NCI-H69 (cell line): ENCODE results near the gene SLC38A10.

Experiments used
- DNase-seq: peaks from one replicate; lab custom pipeline; 2025; lab: John Stamatoyannopoulos, UW

The SLC38A10 gene

DNA sequence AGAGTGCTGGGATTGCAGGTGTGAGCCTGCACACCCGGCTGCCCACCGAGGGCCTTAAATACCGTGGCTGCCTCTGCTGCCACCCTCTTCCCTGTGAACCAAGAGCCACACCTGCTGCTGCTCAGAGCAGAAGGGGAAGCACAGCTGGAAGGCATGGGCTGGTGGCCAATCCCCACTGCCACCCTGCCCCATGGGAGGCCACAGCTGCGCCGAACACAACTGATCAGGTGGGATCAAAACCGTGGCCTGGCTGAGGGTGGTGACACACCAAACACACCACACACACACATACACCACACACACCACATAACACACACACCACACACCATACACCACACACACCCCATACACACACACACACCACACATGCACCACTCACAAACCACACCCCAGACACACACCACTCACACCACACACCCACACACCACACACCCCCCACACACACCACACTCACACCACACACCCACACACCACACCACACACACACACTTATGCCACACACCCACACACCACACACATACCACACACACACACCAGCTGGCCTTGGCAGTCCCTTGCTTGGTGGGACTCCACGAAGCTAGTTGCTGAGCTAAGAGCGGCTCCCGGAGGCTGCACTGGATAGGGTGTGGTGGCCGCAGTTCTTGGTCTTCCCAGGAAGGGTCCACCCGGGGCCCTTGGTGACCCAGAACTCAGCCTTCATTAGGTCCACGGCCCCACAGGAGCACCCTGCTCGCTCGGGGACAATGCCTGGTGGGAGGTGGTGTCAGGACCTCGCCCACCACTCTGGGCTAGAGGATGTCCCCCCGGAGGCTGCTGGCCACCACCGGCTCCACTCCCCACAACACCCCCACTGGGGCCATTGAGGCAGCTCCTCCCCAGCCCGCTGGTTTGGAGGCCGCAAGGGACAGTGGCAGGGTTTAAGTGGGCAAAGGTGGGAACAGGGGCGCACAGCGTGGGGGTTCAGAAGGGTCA, 87.2 kb downstream of the SLC38A10 start:
- peak; percentile 64 for DNase-seq

- no peak for DNase-seq
Observed at GRCh38 chr17:81206657-81207056, 88.5 kb downstream of the SLC38A10 start.

DNA sequence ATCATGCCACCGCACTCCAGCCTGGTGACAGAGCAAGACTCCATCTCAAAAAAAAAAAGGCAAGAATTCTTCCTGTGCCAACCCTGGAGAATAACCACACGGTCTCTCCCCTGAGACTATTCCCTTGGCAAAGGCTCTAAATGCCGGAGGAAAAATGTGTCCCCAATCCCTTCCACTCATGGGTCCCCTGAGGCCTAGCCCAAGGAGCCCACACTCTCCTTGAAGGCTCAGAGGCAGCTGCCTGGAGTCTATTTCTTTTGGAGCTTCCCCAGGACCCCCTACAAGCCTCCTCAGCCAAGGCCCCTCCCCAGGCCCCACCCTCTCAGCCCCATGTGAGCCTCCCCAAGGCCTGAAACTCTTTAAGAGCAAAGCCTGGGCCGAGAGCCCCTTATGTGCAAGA, 88.9 kb downstream of the SLC38A10 start:
- no peak for DNase-seq

- no peak for DNase-seq
Observed at GRCh38 chr17:81204578-81204977, 90.5 kb downstream of the SLC38A10 start.

DNA sequence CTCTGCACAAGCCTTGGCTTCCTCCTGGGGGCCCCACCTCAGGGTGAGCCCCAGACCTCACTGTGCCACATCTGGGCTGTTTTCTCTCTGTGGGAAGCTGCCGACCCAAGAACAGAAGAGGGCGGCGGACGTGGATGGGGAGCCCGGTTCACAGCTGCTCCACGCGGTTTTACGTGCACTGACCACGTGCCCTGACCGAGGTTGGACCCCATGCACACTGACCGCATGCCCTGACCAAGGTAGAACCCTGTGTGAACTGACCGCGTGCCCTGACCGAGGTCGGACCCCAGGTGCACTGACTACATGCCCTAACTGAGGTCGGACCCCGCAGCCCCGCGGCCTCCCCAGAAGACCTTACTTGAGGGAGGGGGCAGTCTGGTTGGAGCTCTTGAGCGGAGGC, 92.0 kb downstream of the SLC38A10 start:
- DNase-seq, result no peak

GRCh38 chr17:81202318-81202717, 92.8 kb downstream of the SLC38A10 start:
- DNase-seq, result no peak

DNA sequence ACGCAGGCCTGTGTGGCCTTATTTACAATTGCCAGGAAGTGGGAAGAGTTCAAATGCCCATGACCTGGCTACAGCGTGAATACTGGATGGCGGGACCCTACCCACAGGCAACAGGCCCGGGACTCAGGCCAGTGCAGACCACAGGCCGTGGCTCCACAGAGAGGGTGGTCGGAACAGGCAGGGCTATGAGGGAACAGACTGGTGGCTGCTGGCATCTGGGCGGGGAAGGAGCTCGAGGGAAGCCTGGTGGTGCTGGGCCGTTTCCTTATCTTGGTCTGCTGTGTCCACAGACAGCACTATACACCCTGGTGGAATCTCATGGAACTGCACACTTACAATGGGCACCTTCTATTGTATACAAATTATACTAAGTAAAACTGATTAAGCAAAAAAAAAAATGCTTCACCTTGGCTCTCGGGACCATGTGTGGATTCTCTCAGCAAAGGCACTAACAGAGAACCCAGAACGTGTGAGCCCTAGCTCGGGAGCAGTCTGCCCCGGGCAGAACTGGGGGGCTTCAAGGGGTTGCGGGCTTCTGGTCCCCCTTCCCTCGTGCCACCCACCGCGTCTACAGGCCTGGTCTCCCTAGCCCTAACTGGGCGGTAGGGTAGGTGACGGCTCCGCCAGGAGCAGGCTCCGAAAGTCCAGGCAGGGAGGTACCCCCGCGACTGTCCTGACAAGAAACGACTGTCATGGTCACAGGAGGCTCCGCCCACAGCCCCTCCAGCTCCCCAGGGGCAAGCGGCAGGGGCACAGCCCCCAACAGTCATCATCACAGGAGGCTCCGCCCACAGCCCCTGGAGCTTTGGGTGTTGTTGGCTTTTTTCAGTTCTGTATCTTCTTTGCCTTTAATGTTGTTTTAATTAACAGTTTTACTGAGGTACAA, 94.2 kb downstream of the SLC38A10 start:
- DNase-seq, result peak; percentile 41

DNA sequence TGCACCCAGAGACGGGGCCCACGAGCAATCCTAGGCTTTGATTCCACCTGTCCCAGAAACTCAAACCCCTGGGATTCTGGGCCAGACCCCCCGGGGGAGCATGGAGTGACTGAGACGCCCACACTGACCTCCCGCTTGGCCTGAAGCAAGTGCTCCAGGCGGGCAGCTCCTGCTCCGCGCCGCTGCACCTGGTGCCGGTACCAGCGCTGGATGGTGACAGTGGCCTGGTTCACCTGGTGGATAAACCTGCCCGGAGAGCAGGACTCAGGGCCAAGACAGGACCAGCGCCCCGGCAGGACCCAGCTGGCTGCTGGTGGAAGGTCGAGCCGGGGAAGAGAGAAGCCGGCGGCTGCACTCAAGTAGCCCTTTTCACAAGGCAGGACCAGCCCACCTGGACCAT, 94.9 kb downstream of the SLC38A10 start:
- no peak for DNase-seq

DNA sequence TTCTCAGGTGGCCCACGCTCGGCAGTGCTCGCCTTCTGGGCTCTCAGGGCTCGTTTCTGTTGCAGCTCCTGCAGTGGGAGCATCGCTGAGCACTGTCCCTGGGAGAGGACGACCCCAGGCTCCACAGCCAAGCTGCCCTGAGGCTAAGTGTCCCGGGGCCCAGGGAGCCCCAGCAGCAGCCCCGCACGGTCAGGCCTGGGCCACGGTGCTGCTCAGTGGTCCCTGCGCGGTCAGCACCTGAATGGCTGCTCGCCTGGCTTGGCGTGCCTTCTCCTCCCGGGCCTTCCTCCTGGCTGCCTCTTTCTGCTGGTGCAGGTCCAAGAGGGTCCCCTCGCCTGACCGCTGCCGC, 95.7 kb downstream of the SLC38A10 start:
- no peak for DNase-seq

GRCh38 chr17:81198826-81199481, 96.2 kb downstream of the SLC38A10 start:
- no peak for DNase-seq

GRCh38 chr17:81197831-81198490, 97.1 kb downstream of the SLC38A10 start:
- no peak for DNase-seq

DNA sequence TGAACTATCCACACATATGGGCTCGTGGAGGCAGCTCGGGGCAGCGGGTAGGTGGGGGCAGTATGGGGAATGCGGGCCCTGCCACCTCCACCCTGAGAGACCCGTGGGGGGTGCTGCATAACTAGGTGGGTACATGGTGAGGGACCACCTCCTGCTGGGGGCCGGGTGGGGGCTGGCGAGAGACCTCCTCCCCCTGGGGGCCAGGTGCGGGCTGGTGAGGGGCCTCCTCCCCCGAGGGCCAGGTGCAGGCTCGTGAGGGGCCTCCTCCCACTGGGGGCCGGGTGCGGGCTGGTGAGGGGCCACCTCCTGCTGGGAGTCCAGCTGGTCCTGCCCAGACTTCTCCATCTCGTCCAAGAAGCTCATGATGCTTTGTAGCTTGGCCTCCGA, 97.7 kb downstream of the SLC38A10 start:
- no peak for DNase-seq

DNA sequence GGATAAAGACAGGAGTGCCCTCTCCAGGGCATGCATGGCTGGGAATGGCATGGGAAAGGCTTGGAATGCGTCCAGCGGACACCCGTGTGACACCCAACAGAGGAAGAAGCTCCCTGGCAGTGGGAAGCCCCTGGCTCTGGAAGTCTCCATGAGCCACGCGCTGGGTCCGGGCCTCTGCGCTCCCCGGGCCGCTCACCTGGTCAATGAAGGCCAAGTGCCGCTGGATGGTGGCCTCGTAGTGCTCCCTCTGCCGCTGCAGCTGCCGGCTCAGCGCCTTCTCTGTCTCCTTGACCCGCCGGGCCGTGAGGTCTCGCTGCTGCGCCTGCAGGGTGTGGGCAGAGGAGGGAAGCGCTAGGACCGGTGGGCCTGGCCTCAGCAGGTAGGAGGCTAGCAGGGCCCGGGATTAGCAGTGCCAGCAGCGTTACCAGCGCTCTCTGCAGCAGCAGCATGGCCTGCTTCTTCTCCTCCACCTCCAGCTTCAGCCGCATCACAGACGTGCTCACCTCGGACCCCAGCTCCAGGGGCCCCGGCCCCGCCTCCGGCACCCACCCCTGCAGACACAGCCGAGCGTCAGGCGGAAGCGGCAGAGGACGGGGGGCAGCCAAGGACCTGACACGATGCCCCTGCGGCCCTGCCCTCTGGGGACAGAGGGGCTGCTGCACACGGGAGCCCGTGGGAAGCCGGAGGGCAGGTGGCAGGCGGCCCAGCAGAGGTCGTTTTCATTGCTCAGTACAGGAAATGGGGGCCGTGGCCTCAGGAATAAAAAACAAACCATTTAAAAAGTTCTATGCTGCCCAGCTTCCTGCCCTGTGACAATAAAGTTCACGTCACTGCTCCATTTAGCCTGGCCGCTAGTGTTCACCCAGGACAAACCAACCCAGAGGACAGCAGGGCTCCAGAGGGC, 98.3 kb downstream of the SLC38A10 start:
- DNase-seq, result no peak

DNA sequence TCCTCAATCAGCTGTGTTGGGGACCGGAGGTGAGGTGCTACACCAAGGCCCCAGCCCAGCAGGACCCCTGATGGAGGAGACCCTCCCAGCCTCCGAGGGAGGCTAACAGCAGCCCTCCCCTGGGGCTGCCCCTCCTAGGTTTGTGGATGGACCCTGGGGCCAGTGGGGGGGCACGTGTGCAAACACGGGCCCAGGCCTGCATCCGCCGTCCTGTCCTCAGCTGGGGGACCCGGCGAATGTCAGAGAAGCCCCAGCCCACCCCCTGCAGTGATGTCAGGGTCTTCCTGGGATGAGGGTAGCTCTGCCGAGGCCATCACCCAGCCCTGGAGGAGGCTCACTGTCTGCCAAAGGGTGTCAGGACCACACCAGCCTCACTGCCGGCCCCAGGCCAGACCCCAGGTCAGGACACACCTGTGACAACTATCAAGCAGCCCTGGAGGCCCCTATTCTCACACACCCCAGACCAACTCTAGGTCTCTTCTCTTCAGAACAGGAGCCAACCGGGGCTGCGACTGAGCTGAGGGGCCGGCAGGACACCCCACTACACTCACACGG, 99.1 kb downstream of the SLC38A10 start:
- no peak for DNase-seq
